ENCODE data around the gene MAP3K4.

GRCh38 chr6:161017766-161018564 is 26.4 kb downstream of the MAP3K4 start:
- TF ChIP-seq CTCF (conservative IDR thresholded peaks at IDR 0.05; ENCODE audit: low read depth, low read length) = no peak
- no peak for TF ChIP-seq EZH2 (IDR thresholded peaks at IDR 0.05; ENCODE audit: borderline replicate concordance, low read depth, low read length, poor library complexity, severe bottlenecking)

Measured in A673 (cell line).